Smooth muscle cell (in vitro differentiated cells): ENCODE measurements around the gene COX4I1. TPM values are rescaled to one million over a fixed set of nuclear protein-coding genes. Genes with fewer than 3 reads are reported as not detected.
A peak's percentile ranks its signal among the peaks of the same experiment; 100 is the strongest.
"Not testable (repeated sequence)": the region's sequence is repeated elsewhere in the genome, so short reads cannot be mapped to it uniquely, and the experiment has no call there.

ENCODE experiments used
- DNase-seq: peaks from one replicate; lab custom pipeline; 2025; ENCODE audit not compliant: unreplicated experiment; lab: John Stamatoyannopoulos, UW
- H2AFZ ChIP-seq: fragments of 200-600 bp; sonication (generic); 2 replicates; pipeline ENCODE4 v1.6.0; 2016; ENCODE audit warnings: antibody characterized with exemption, low read depth, mild to moderate bottlenecking
- H3F3A ChIP-seq: fragments of 200-600 bp; sonication (generic); 2 replicates; pipeline ENCODE4 v1.6.0; 2017; ENCODE audit warnings: antibody characterized with exemption, low read depth
- H3K27ac ChIP-seq: fragments of 200-600 bp; sonication (generic); 2 replicates; pipeline ENCODE4 v1.5.1; 2016; ENCODE audit warnings: low read depth, mild to moderate bottlenecking
- H3K27me3 ChIP-seq: fragments of 200-600 bp; sonication (generic); 2 replicates; pipeline ENCODE4 v1.6.1; 2016; ENCODE audit warnings: low read depth, mild to moderate bottlenecking
- H3K36me3 ChIP-seq: fragments of 200-600 bp; sonication (generic); 2 replicates; pipeline ENCODE4 v1.5.1; 2016; ENCODE audit warnings: low read depth
- H3K4me1 ChIP-seq: fragments of 200-600 bp; sonication (generic); 2 replicates; pipeline ENCODE4 v1.5.1; 2016; ENCODE audit warnings: low read depth
- H3K4me2 ChIP-seq: fragments of 200-600 bp; sonication (generic); 2 replicates; pipeline ENCODE4 v1.6.0; 2016; ENCODE audit warnings: mild to moderate bottlenecking
- H3K4me3 ChIP-seq: fragments of 200-600 bp; sonication (generic); 2 replicates; pipeline ENCODE4 v1.5.1; 2016; ENCODE audit warnings: mild to moderate bottlenecking
- H3K79me2 ChIP-seq: fragments of 200-600 bp; sonication (generic); 2 replicates; pipeline ENCODE4 v1.6.0; 2016; ENCODE audit warnings: low read depth, mild to moderate bottlenecking
- H3K9ac ChIP-seq: fragments of 200-600 bp; sonication (generic); 2 replicates; pipeline ENCODE4 v1.6.0; 2016; ENCODE audit warnings: low read depth
- H3K9me3 ChIP-seq: fragments of 200-600 bp; sonication (generic); replicated peaks from 2 replicates; pipeline ENCODE4 v1.5.1; 2016; ENCODE audit warnings: low read depth
- H4K20me1 ChIP-seq: fragments of 200-600 bp; sonication (generic); 2 replicates; pipeline ENCODE4 v1.6.0; 2016; ENCODE audit warnings: low read depth
- CTCF ChIP-seq: fragments of 200-600 bp; sonication (generic); IDR thresholded peaks from 2 replicates; pipeline ENCODE4 v1.5.1; 2017; ENCODE audit warnings: borderline replicate concordance, mild to moderate bottlenecking, antibody characterized with exemption; ENCODE audit not compliant: insufficient read depth, poor library complexity, severe bottlenecking
- WGBS: methylation state at CpG from one replicate; pipeline ENCODE4 v1.1.7; 2016; ENCODE audit warnings: low lambda C conversion rate; 5-methylcytosine and 5-hydroxymethylcytosine counted together
- polyA plus RNA-seq: library from polyadenylated mRNA; unstranded; fragments of >200 nt; fragmentation: Nextera tagmentation; extraction: Ambion mirVana; gene quantifications from 2 replicates; pipeline ENCODE4 v1.2.1, GENCODE V29; 2016
- total RNA-seq: library from RNA; depleted of rRNA; stranded (reverse); fragments of >200 nt; gene quantifications from 2 replicates; pipeline ENCODE4 v1.2.3, GENCODE V29; 2014

Gene COX4I1
- total and polyA plus RNA-seq, 2 experiments from 2014 or later = 342 to 612 TPM

- Histone ChIP-seq H3K4me3 (no peak overlapping the region), H3K36me3 (no peaks in the 10 kb centered on the region), H3K79me2 (no peaks in the 10 kb centered on the region), H3F3A (no peaks in the 10 kb centered on the region), H3K27ac (no peak overlapping the region), H4K20me1 (no peaks in the 10 kb centered on the region), H3K4me1 (no peaks in the 10 kb centered on the region), H3K4me2 (no peak overlapping the region), H2AFZ (no peak overlapping the region), H3K27me3 (peaks cover 42% of the 10 kb centered on the region), H3K9ac (no peak overlapping the region), H3K9me3 (no peaks in the 10 kb centered on the region)
- DNase-seq = no peak
- TF ChIP-seq CTCF = no peak
- WGBS = 96% methylated on average over 14 of the region's 14 CpGs
These were observed 16.7 kb downstream of the COX4I1 start for GRCh38 chr16:85816159-85816558.

- H2AFZ ChIP-seq, H3K9me3 ChIP-seq, DNase-seq, H3F3A ChIP-seq, H4K20me1 ChIP-seq, H3K4me2 ChIP-seq, H3K79me2 ChIP-seq, H3K36me3 ChIP-seq, H3K4me3 ChIP-seq, H3K9ac ChIP-seq, H3K27ac ChIP-seq, H3K4me1 ChIP-seq: not testable (repeated sequence)
- H3K27me3 ChIP-seq = peaks cover 34% of the 10 kb centered on the region
- 90% methylated on average over 6 of the region's 6 CpGs for WGBS
These were observed 17.7 kb downstream of the COX4I1 start for GRCh38 chr16:85817195-85817594.

GRCh38 chr16:85819245-85819644 is 19.8 kb downstream of the COX4I1 start:
- Histone ChIP-seq H3F3A (no peaks in the 10 kb centered on the region), H3K4me1 (no peaks in the 10 kb centered on the region), H3K4me3 (no peak overlapping the region), H3K4me2 (no peak overlapping the region), H3K9ac (no peak overlapping the region), H3K27ac (no peak overlapping the region), H4K20me1 (no peaks in the 10 kb centered on the region), H3K27me3 (peaks cover 16% of the 10 kb centered on the region), H3K79me2 (no peaks in the 10 kb centered on the region), H3K36me3 (no peaks in the 10 kb centered on the region), H2AFZ (no peak overlapping the region), H3K9me3 (no peaks in the 10 kb centered on the region)
- DNase-seq = peak; percentile 38
- WGBS = 12% methylated on average over 10 of the region's 10 CpGs
- TF ChIP-seq CTCF = peak; percentile 70

GRCh38 chr16:85819771-85820170 is 20.3 kb downstream of the COX4I1 start:
- WGBS = 75% methylated on average over 6 of the region's 6 CpGs

More at GRCh38 chr16:85819771-85820170, 20.3 kb downstream of the COX4I1 start:
- Histone ChIP-seq H3F3A (no peaks in the 10 kb centered on the region), H3K9ac (no peak overlapping the region), H3K4me1 (no peaks in the 10 kb centered on the region), H3K9me3 (no peaks in the 10 kb centered on the region), H4K20me1 (no peaks in the 10 kb centered on the region), H3K4me3 (no peak overlapping the region), H3K79me2 (no peaks in the 10 kb centered on the region), H3K27ac (no peak overlapping the region), H3K27me3 (peaks cover 11% of the 10 kb centered on the region), H3K36me3 (no peaks in the 10 kb centered on the region), H3K4me2 (no peak overlapping the region), H2AFZ (no peak overlapping the region)
- no peak for TF ChIP-seq CTCF
- no peak for DNase-seq
